Activated naive CD8-positive, alpha-beta T cell (primary cell): ENCODE results near the gene SMARCA1.

Experiments
- H3K27ac Mint-ChIP-seq: one replicate; pipeline ENCODE4 v1.8.0; 2021; ENCODE audit warnings: mixed read lengths
- H3K27me3 Mint-ChIP-seq: one replicate; pipeline ENCODE4 v1.8.0; 2021; ENCODE audit warnings: mixed read lengths
- H3K36me3 Mint-ChIP-seq: one replicate; pipeline ENCODE4 v1.8.0; 2021; ENCODE audit warnings: mixed read lengths
- H3K4me1 Mint-ChIP-seq: one replicate; pipeline ENCODE4 v1.8.0; 2021; ENCODE audit warnings: low read depth, mixed read lengths
- H3K4me3 Mint-ChIP-seq: one replicate; pipeline ENCODE4 v1.8.0; 2021; ENCODE audit warnings: mild to moderate bottlenecking, mixed read lengths
- H3K9me3 Mint-ChIP-seq: one replicate; pipeline ENCODE4 v1.8.0; 2021; ENCODE audit warnings: low read depth, mixed read lengths

The SMARCA1 gene

DNA sequence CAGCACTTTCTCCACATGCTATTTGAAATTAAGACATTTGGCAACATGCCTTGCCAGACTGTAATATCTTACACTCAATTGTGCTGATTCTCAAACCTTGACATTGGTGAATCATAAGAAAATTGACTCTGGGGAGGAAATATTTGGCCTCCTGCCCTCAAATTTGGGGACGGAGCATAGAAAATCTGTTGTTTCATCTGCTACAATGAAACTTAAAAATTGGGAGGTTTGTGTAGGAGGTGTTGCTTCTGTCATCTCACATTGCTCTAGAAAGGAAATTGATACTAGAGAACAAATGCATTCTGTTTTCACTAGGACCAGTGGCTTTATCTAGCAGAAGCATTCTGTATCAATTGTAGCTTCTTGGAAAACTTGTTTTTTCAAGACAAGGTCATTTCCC, 22.1 kb upstream of the SMARCA1 start:
- Mint-ChIP-seq H3K27ac (no peak overlapping the region), H3K27me3 (no peaks in the 10 kb centered on the region), H3K4me1 (peaks cover 11% of the 10 kb centered on the region), H3K36me3 (peaks cover 2% of the 10 kb centered on the region), H3K9me3 (no peaks in the 10 kb centered on the region), H3K4me3 (no peak overlapping the region)

DNA sequence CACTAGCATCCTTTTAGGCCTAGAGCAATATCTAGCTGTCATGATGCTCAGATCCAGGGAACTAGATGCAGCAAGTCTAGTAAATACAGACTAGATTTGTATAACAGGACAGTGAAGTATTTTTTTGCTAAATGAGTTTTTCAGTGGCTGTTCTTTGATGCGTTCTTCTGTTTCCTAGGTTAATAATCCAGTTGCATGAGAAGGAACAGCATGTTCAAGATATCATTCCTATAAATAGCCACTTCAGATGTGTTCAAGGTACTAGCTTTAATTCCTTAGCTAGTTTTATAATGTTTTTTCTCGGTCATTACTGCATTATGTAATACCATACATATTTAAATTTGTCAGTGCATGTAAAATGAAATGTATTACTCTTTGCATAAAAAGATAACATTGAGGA, 21.5 kb upstream of the SMARCA1 start:
- Mint-ChIP-seq H3K27me3 (no peaks in the 10 kb centered on the region), H3K36me3 (peaks cover 2% of the 10 kb centered on the region), H3K27ac (no peak overlapping the region), H3K9me3 (no peaks in the 10 kb centered on the region), H3K4me1 (peaks cover 11% of the 10 kb centered on the region), H3K4me3 (no peak overlapping the region)

DNA sequence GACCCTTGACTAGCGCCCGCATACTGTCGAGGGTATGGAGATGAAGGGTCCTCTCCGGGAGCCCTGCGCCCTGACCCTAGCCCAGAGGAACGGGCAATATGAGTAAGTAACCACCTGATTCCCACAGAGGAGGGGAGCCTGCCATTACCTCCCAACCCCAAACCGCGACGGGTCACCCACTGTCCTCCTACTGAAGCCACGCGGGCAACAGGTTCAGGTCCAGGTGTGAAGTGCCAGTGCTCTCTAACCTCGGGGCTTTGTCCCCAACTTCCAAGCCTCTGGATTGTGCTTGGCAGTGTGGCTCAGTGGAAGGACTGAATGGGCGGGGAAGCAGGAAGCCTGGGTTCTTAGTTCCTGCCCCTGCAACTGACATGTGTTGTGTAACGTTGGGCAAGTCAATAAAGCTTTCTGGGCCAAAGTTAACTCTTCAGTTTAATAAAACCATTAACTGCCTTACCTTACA, 17.5 kb upstream of the SMARCA1 start:
- H3K27me3 Mint-ChIP-seq, result peaks cover 2% of the 10 kb centered on the region
- peak overlapping the region; percentile 69 for H3K4me3 Mint-ChIP-seq
- H3K4me1 Mint-ChIP-seq, result peaks cover 15% of the 10 kb centered on the region
- no peak overlapping the region for H3K27ac Mint-ChIP-seq
- H3K9me3 Mint-ChIP-seq, result no peaks in the 10 kb centered on the region
- H3K36me3 Mint-ChIP-seq, result peaks cover 2% of the 10 kb centered on the region

DNA sequence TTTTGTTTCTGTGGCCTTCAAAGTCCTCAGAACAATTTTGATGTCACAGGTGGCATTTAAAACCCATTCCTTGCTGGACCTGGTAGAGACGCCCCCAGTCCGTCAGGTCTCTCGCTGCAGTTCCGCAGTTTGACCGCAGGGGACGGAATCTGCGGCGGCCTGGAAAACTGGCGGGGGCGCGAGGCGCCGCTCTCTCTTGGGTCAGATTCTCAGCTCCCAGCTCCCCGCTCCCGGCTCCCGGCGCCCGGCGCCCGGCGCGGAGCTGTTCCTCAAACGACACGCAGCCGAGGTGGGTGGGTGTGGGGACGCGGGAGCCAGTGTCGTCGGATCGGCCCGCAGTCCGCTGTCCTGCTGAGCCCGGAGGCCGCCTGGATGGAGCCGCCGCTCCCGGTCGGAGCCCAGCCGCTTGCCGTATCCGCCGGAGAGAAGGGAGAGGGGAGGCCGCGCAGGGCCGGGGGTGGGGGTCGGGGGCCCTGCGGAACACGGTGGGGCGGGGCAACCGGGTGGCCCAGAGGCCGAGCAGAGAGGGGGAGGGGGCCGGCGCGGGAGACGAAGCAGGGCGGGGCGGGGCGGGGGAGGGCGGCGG, 16.9 kb upstream of the SMARCA1 start, which contains the start of gene OCRL:
TSS of gene OCRL (plus strand) at position 192 of the 586 bp plus-strand sequence. CDS start at position 373, 181 bp downstream.
- peaks cover 2% of the 10 kb centered on the region for H3K27me3 Mint-ChIP-seq
- peak within 1 kb of the TSS; percentile 22 for H3K27ac Mint-ChIP-seq
- no peaks in the 10 kb centered on the region for H3K9me3 Mint-ChIP-seq
- H3K4me1 Mint-ChIP-seq, result peaks cover 12% of the 10 kb centered on the region
- peak within 1 kb of the TSS; percentile 84 for H3K4me3 Mint-ChIP-seq
- peaks cover 1% of the 10 kb centered on the region for H3K36me3 Mint-ChIP-seq

DNA sequence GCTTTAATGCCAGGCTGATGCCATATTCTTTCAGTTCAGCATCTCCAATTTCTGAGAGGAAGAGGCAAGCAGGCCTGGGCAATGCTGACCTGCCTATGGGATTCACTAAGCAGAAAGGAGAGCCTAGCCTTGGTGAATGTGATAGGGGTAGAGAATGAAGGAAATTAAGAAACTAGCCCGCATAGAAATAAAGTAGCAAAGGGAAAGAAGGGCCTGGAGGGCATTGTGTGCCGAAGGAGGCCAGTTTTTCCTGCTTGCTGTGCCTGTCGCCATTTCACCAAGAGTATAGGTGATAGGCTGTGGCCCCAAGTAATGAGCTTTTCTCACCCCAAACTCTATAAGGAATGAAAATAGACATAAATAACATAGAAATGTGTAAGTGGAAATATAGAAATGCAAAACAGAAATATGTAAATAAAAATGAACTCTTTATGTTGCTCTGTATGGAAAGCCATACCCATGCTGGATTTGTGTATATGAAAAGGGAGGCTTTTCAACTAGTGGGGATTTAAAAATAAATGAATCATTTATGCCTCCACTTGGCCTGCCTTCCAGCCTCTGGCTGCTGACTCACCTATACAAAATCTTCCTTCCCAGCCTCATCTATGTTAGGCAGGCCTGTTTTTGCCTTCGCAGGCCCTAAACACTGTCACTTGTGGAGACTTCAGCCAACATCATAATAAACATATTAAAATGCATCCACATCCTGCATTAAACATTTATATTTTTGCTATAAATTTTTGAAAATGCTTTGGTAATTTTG, 11.7 kb upstream of the SMARCA1 start:
- Mint-ChIP-seq H3K9me3 (no peaks in the 10 kb centered on the region), H3K27me3 (peaks cover 2% of the 10 kb centered on the region), H3K4me1 (peaks cover 4% of the 10 kb centered on the region), H3K27ac (no peak overlapping the region), H3K4me3 (no peak overlapping the region), H3K36me3 (no peaks in the 10 kb centered on the region)

DNA sequence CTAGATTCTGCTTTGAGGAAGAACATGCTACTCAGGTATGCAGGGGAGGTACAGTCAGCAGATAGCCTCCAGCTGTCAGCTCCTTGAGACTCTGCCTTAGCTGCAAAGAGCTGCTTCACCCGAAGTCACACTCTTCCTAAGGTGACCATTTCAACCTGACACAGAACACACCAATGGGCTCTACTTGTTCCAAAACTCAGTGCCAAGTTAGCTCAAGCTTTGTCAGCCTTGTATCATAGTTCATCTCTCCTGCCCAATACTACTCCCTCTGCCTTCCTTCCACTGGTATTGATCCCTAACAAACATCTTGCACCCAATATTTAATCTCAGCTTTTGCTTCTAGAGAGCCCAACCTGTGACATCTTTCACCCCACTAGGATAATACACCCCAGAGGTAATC, 7.8 kb upstream of the SMARCA1 start:
- Mint-ChIP-seq H3K27ac (no peak overlapping the region), H3K9me3 (no peaks in the 10 kb centered on the region), H3K27me3 (no peaks in the 10 kb centered on the region), H3K36me3 (no peaks in the 10 kb centered on the region), H3K4me1 (no peaks in the 10 kb centered on the region), H3K4me3 (no peak overlapping the region)

DNA sequence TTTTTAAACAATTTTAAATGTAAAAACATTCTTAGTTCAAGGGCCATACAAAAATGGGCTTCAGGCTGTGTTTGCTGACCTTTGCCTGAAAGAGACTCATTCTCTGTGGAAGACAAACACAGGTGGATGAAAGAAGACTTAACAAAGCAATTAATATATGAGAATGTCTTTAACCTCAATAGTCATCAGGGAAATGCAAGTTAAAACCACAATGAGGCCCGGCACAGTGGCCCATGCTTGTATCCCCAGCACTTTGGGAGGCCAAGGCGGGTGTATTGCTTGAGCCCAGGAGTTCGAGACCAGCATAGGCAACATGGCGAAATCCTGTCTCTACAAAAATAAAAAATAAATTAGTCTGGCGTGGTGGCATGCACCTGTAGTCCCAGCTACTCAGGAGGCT, 7.1 kb upstream of the SMARCA1 start:
- H3K36me3 Mint-ChIP-seq, result no peaks in the 10 kb centered on the region
- H3K27ac Mint-ChIP-seq, result no peak overlapping the region
- H3K9me3 Mint-ChIP-seq, result no peaks in the 10 kb centered on the region
- no peaks in the 10 kb centered on the region for H3K4me1 Mint-ChIP-seq
- H3K4me3 Mint-ChIP-seq, result no peak overlapping the region
- H3K27me3 Mint-ChIP-seq, result no peaks in the 10 kb centered on the region

DNA sequence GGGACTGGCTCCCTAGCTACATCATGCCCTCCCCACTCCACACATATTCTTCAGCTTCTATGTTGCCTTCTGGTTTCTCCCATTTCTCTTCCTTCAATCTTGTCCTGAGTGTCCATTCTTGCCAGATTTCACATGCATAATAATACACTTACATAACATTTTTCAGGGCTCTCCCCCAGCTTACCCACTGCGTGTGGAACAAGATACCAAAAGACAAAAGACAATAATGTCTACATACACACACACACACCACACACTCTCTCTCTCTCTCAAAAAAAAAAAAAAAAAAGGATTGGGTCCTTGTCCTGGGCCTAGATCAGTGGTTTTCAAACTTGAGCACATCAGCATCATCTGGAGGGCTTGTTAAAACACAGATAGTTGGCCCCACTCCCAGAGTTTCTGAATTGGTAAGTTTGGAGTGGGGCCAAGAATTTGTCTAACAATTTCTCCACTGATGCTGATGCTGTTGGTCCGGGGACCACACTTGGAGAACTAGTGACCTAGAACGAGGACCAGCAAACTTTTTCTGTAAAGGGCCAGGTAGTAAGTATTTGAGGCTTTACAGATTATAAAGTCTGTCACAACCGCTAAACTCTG, 6.5 kb upstream of the SMARCA1 start:
- no peaks in the 10 kb centered on the region for H3K36me3 Mint-ChIP-seq
- H3K9me3 Mint-ChIP-seq, result no peaks in the 10 kb centered on the region
- H3K4me3 Mint-ChIP-seq, result no peak overlapping the region
- no peak overlapping the region for H3K27ac Mint-ChIP-seq
- H3K27me3 Mint-ChIP-seq, result no peaks in the 10 kb centered on the region
- H3K4me1 Mint-ChIP-seq, result no peaks in the 10 kb centered on the region

DNA sequence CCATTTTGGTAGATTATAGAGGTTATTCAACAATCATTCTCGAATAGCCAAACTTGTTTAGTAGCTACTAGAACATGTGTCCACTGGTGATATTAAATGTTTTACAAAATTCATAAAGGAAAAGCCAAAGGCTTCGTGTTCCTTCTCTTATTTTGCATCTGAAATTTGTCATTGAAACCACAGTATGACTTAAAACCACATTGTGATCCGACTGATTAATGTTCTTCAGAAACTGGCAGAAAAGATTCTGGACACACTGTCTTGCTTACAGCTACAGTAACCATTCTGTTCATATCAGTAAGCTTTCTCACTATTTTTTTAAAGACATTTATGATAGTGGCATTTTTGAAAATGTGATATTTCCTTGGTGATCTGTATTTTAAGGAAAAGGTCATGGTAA, 2.6 kb upstream of the SMARCA1 start:
- no peaks in the 10 kb centered on the region for H3K36me3 Mint-ChIP-seq

DNA sequence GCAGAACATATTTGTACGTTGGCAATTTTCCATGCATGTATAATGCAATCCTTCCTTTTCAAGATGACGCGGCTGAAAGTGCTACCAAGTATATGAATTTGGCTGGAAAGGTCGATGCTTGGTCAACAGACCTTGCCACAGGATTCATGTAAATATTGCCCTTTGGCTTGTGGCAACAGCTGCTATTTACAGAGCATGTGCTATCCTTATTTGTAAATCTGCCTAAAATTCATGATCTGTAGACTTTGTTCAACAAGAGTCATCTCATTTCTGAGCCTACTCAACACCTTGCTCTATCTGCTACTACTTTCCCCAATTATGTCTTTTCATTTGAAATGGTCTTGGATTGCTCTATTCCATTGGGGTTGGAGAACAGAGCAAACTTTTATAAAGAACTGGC, 1.9 kb upstream of the SMARCA1 start:
- Mint-ChIP-seq H3K9me3 (peaks cover 4% of the 10 kb centered on the region), H3K4me1 (peaks cover 10% of the 10 kb centered on the region), H3K4me3 (no peak overlapping the region), H3K36me3 (no peaks in the 10 kb centered on the region), H3K27me3 (no peaks in the 10 kb centered on the region), H3K27ac (no peak overlapping the region)

More for the DNA sequence above, 2.6 kb upstream of the SMARCA1 start:
- Mint-ChIP-seq H3K4me1 (peaks cover 10% of the 10 kb centered on the region), H3K9me3 (peaks cover 4% of the 10 kb centered on the region), H3K4me3 (no peak overlapping the region), H3K27me3 (no peaks in the 10 kb centered on the region), H3K27ac (no peak overlapping the region)

DNA sequence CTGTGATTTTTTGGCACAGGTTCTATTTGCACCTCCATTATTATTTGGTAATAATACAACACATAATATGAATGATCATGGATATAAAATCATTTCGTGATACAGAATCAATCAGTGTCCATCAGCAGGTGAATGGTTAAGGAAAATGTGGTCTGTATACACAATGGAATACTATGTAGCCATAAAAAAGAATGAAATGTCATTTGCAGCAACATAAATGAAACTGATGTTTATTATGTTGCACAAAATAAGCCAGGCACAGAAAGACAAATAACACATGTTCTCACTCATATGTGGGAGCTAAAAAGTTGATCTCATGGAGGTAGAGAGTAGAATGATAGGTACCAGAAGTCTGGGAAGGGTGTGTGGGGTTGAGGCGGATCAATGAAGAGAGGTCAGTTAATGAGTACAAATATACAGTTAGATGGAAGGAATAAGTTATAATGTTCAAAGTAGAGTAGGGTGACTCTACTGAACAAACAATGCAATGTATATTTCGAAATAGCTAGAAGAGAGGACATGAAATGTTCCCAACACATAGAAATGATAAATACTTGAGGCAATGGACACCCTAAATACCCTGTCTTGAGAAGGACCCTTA, 1.1 kb upstream of the SMARCA1 start:
- Mint-ChIP-seq H3K9me3 (peaks cover 4% of the 10 kb centered on the region), H3K27ac (no peak overlapping the region), H3K27me3 (no peaks in the 10 kb centered on the region), H3K36me3 (no peaks in the 10 kb centered on the region), H3K4me1 (peaks cover 10% of the 10 kb centered on the region), H3K4me3 (peak overlapping the region; percentile 84)

DNA sequence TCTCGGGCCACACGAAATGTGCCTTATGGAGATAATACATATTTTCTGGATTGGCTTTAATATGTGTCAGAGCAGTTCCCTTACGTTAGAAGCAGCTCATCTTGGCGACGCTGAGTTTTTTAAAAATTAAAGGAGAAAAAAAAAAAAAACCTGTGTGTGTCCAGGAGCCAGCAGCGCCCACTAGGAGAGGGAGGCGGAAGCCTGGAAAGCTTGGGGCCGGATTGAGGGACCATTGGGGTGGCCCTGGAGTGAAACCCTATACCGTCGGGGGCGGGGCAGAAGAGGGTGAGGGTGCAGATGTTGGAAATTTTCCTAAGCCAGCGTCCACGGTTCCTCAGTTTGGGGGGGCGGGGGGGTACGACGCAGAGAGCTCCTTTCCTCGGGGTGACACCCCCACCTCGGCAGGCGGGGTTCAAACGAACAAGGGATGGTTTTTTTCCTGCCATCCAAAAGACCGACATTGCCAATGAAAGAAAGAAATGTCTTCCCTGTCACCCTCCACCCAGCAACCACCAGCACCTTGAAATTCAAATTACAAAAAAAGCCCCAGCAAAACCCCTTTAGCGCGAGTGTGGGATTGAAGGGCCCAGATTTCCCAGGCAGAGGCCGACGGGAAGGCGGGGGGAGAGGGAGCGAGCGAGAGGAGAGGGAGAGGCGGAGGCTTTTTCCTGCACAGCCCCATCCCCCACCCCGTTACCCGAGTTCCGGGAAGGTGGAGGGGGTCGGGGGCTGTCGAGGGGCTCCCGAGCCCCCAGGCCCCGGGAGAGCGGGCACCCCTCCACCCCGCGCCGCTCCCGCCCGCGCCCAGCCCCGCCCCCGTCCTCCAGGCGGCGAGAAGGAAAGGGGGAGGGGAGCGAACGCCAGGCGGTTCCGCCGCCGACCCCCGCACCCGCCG, 859 bp downstream of the SMARCA1 start:
- Mint-ChIP-seq H3K9me3 (peaks cover 4% of the 10 kb centered on the region), H3K27ac (no peak overlapping the region), H3K36me3 (no peaks in the 10 kb centered on the region), H3K4me3 (peak overlapping the region; percentile 82), H3K4me1 (peaks cover 10% of the 10 kb centered on the region), H3K27me3 (no peaks in the 10 kb centered on the region)

DNA sequence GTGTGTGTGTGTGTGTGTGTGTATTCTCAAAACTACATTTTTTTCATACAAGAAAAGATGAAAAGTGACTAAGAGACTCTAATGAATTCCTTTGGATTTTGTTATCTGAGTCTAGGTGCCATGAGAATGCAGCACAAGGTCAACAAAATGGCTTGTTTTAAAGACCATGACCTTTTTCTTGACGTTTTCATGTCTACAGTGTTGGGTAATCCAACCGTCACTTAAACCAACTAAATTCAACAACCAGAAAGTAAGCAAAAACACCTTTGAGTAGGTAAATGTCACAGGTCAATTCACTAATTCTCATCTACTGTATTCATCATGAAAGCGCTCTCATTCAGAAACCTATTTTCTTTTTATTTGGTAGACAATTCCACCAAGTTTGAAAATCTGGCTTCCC, 3.1 kb downstream of the SMARCA1 start:
- Mint-ChIP-seq H3K4me1 (peaks cover 10% of the 10 kb centered on the region), H3K4me3 (no peak overlapping the region), H3K9me3 (peaks cover 4% of the 10 kb centered on the region), H3K36me3 (no peaks in the 10 kb centered on the region), H3K27me3 (peaks cover 2% of the 10 kb centered on the region), H3K27ac (no peak overlapping the region)

DNA sequence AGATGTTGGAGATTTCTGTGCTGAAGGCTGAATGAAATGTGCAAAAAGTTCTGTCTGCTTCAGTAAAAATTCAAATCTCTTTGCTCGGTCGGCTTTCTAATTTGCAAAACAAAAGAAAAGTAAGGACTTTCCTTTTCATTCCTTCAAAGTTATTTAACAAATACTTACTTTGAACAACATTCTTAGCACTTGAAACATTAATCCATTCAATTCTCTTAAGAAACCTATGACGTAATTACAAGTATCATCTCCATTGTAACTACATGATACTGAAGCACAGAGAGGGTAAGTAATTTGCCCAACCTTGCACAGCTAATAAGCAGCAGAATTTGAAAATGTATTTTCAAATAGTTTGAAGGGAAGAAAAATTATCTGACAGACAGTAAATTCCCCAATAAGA, 6.9 kb downstream of the SMARCA1 start:
- Mint-ChIP-seq H3K4me1 (no peaks in the 10 kb centered on the region), H3K27ac (no peak overlapping the region), H3K36me3 (no peaks in the 10 kb centered on the region), H3K27me3 (peaks cover 2% of the 10 kb centered on the region), H3K9me3 (no peaks in the 10 kb centered on the region), H3K4me3 (no peak overlapping the region)
